Suprapubic skin (tissue), 4 donors: Measurements from ENCODE around the gene FRMD4A.

Source experiments
- CTCF ChIP-seq, 2 donors: fragments of 200-600 bp in 1 of 2; fragments of 450-650 bp in 1 of 2; sonication (generic) in 1 of 2; IDR thresholded peaks; one replicate each; pipeline ENCODE4 v1.5.1; 2016 to 2019; ENCODE audit warnings: antibody characterized with exemption in 2 of 2, mild to moderate bottlenecking in 1 of 2, moderate library complexity in 1 of 2
- EP300 ChIP-seq: sonication (generic); formaldehyde crosslinking; IDR thresholded peaks from one replicate; pipeline ENCODE4 v1.6.1; 2017; ENCODE audit warnings: antibody characterized with exemption
- POLR2A ChIP-seq, 2 donors: fragments of 450-650 bp; IDR thresholded peaks; one replicate each; pipeline ENCODE4 v1.6.1; 2017; ENCODE audit warnings: antibody characterized with exemption in 2 of 2, mild to moderate bottlenecking in 2 of 2, moderate library complexity in 2 of 2
- POLR2AphosphoS5 ChIP-seq, 3 donors: sonication (generic); formaldehyde crosslinking; IDR thresholded peaks; one replicate each; pipeline ENCODE4 v1.6.1; 2017; ENCODE audit warnings: antibody characterized with exemption in 3 of 3

- TF ChIP-seq EP300 (no peak), CTCF (IDR thresholded peaks at IDR 0.05) (no peak), POLR2A (IDR thresholded peaks at IDR 0.05) (no peak), POLR2AphosphoS5 (IDR thresholded peaks at IDR 0.05) (no peak)
Observed at GRCh38 chr10:14211610-14212009, 119.1 kb downstream of the FRMD4A start.
